H9 (cell line): ENCODE results near the gene SOSTDC1. TPM values are rescaled to one million over a fixed set of nuclear protein-coding genes. Genes with fewer than 3 reads are reported as not detected.

Source experiments
- DNase-seq: peaks from one replicate; pipeline ENCODE4 v3.0.0-alpha.2; 2017
- H2AFZ ChIP-seq: one replicate; pipeline ENCODE4 v1.6.1; 2013; ENCODE audit warnings: mild to moderate bottlenecking, low read length, control low read depth, moderate library complexity
- H2AK5ac ChIP-seq: 2 replicates; pipeline ENCODE4 v1.6.1; 2013; ENCODE audit warnings: low read length, control low read depth, mixed read lengths; ENCODE audit not compliant: insufficient read length
- H2BK120ac ChIP-seq: one replicate; pipeline ENCODE4 v1.6.1; 2013; ENCODE audit warnings: low read depth, mild to moderate bottlenecking, low read length, control low read depth, inconsistent platforms; ENCODE audit not compliant: poor library complexity, severe bottlenecking
- H2BK12ac ChIP-seq: 2 replicates; pipeline ENCODE4 v1.6.1; 2013; ENCODE audit warnings: low read length, control low read depth, mixed read lengths, low read depth; ENCODE audit not compliant: insufficient read length
- H2BK15ac ChIP-seq: 2 replicates; pipeline ENCODE4 v1.6.1; 2013; ENCODE audit warnings: low read depth, low read length, control low read depth
- H2BK20ac ChIP-seq: one replicate; pipeline ENCODE4 v1.6.1; 2013; ENCODE audit warnings: low read depth, mild to moderate bottlenecking, low read length, control low read depth, inconsistent platforms; ENCODE audit not compliant: poor library complexity, severe bottlenecking
- H2BK5ac ChIP-seq: 2 replicates; pipeline ENCODE4 v1.6.1; 2013; ENCODE audit warnings: low read length, control low read depth, mixed read lengths; ENCODE audit not compliant: insufficient read length
- H3K14ac ChIP-seq: 2 replicates; pipeline ENCODE4 v1.6.1; 2013; ENCODE audit warnings: low read length, control low read depth; ENCODE audit not compliant: insufficient read depth
- H3K18ac ChIP-seq: 2 replicates; pipeline ENCODE4 v1.6.1; 2013; ENCODE audit warnings: low read depth, mild to moderate bottlenecking, mixed read lengths, low read length, control low read depth; ENCODE audit not compliant: insufficient read length
- H3K23ac ChIP-seq: 2 replicates; pipeline ENCODE4 v1.6.1; 2013; ENCODE audit warnings: low read length, control low read depth, mixed read lengths, low read depth; ENCODE audit not compliant: insufficient read length
- H3K23me2 ChIP-seq: 2 replicates; pipeline ENCODE4 v1.6.1; 2013; ENCODE audit warnings: low read depth, mild to moderate bottlenecking, mixed read lengths, low read length, control low read depth; ENCODE audit not compliant: insufficient read length, poor library complexity, severe bottlenecking
- H3K27ac ChIP-seq: 2 replicates; pipeline ENCODE4 v1.5.1; 2013; ENCODE audit warnings: low read length, control low read depth, mixed read lengths, low read depth; ENCODE audit not compliant: insufficient read length
- H3K27me3 ChIP-seq: 2 replicates; pipeline ENCODE4 v1.6.1; 2013; ENCODE audit warnings: low read length, control low read depth, inconsistent platforms; ENCODE audit not compliant: insufficient read depth
- H3K4ac ChIP-seq: 2 replicates; pipeline ENCODE4 v1.6.1; 2013; ENCODE audit warnings: low read depth, mild to moderate bottlenecking, control low read depth, inconsistent platforms, low read length, moderate library complexity
- H3K4me1 ChIP-seq: 2 replicates; pipeline ENCODE4 v1.6.1; 2013; ENCODE audit warnings: low read length, control low read depth, inconsistent platforms; ENCODE audit not compliant: insufficient read depth
- H3K4me2 ChIP-seq: 2 replicates; pipeline ENCODE4 v1.6.1; 2013; ENCODE audit warnings: low read length, control low read depth, mixed read lengths; ENCODE audit not compliant: insufficient read length, insufficient read depth
- H3K56ac ChIP-seq: 2 replicates; pipeline ENCODE4 v1.6.1; 2013; ENCODE audit warnings: low read depth, mild to moderate bottlenecking, mixed read lengths, low read length, control low read depth; ENCODE audit not compliant: insufficient read length
- H3K79me1 ChIP-seq: 2 replicates; pipeline ENCODE4 v1.6.1; 2013; ENCODE audit warnings: low read depth, mild to moderate bottlenecking, moderate library complexity, low read length, control low read depth, inconsistent platforms; ENCODE audit not compliant: insufficient read depth, poor library complexity, severe bottlenecking
- H3K79me2 ChIP-seq: 2 replicates; pipeline ENCODE4 v1.6.1; 2013; ENCODE audit warnings: low read length, control low read depth, inconsistent platforms; ENCODE audit not compliant: insufficient read depth
- H3K9ac ChIP-seq: 2 replicates; pipeline ENCODE4 v1.6.1; 2013; ENCODE audit warnings: low read length, control low read depth, mixed read lengths; ENCODE audit not compliant: insufficient read length; ENCODE audit errors: extremely low read depth
- H3K9me3 ChIP-seq: one replicate; pipeline ENCODE4 v1.6.1; 2013; ENCODE audit warnings: low read depth, low read length, inconsistent platforms; ENCODE audit not compliant: control insufficient read depth
- H3T11ph ChIP-seq: one replicate; pipeline ENCODE4 v1.6.1; 2013; ENCODE audit warnings: mild to moderate bottlenecking, low read length, control low read depth, inconsistent platforms
- H4K20me1 ChIP-seq: one replicate; pipeline ENCODE4 v1.6.1; 2013; ENCODE audit not compliant: control insufficient read depth, insufficient read length, insufficient read depth
- H4K5ac ChIP-seq: 2 replicates; pipeline ENCODE4 v1.6.1; 2013; ENCODE audit warnings: low read depth, mild to moderate bottlenecking, mixed read lengths, low read length, control low read depth; ENCODE audit not compliant: insufficient read length
- H4K8ac ChIP-seq: replicated peaks from 2 replicates; pipeline ENCODE4 v1.6.1; 2013; ENCODE audit warnings: low read length, control low read depth, mixed read lengths, low read depth; ENCODE audit not compliant: insufficient read length
- H4K91ac ChIP-seq: 2 replicates; pipeline ENCODE4 v1.6.1; 2013; ENCODE audit warnings: low read depth, mild to moderate bottlenecking, moderate library complexity, mixed read lengths, low read length, control low read depth; ENCODE audit not compliant: insufficient read length
- H3K27ac Mint-ChIP-seq, 3 experiments: 2 replicates in 2 of 3; 3 replicates in 1 of 3; pipeline ENCODE4 v1.8.0; 2020 to 2021; ENCODE audit warnings: mixed read lengths in 3 of 3, mild to moderate bottlenecking in 1 of 3, moderate library complexity in 1 of 3
- H3K27me3 Mint-ChIP-seq: 2 replicates; pipeline ENCODE4 v1.8.0; 2021; ENCODE audit warnings: low read depth, mild to moderate bottlenecking, moderate library complexity, mixed read lengths
- H3K36me3 Mint-ChIP-seq, 3 experiments: 2 replicates in 2 of 3; 3 replicates in 1 of 3; pipeline ENCODE4 v1.8.0; 2020 to 2021; ENCODE audit warnings: low read depth in 3 of 3, mixed read lengths in 3 of 3; ENCODE audit not compliant: insufficient read depth in 1 of 3
- H3K4me1 Mint-ChIP-seq, 2 experiments: 2 replicates each; pipeline ENCODE4 v1.8.0; 2020; ENCODE audit warnings: mixed read lengths in 2 of 2
- H3K4me3 Mint-ChIP-seq, 2 experiments: 2 replicates in 1 of 2; 3 replicates in 1 of 2; pipeline ENCODE4 v1.8.0; 2020 to 2021; ENCODE audit warnings: mild to moderate bottlenecking in 2 of 2, mixed read lengths in 2 of 2, moderate library complexity in 1 of 2
- H3K9me3 Mint-ChIP-seq, 2 experiments: 2 replicates in 1 of 2; 3 replicates in 1 of 2; pipeline ENCODE4 v1.8.0; 2020; ENCODE audit warnings: mild to moderate bottlenecking in 2 of 2, mixed read lengths in 2 of 2, moderate library complexity in 1 of 2
- CTCF ChIP-seq: fragments of 200-600 bp; sonication (generic); conservative IDR thresholded peaks from 3 replicates; pipeline ENCODE4 v1.8.0; 2021; ENCODE audit warnings: antibody characterized with exemption, mild to moderate bottlenecking
- whole genome bisulfite sequencing: extraction: QIAGEN DNeasy Blood & Tissue Kit; methylation state at CpG from one replicate; pipeline ENCODE4 v1.1.7; 2013; ENCODE audit warnings: missing lambda C conversion rate, low lambda C conversion rate, mixed read lengths; ENCODE audit not compliant: insufficient read length; ENCODE audit errors: extremely low coverage; 5-methylcytosine and 5-hydroxymethylcytosine counted together
- total RNA-seq: library from RNA; stranded (reverse); gene quantifications from 2 replicates; pipeline ENCODE4 v1.2.1, GENCODE V29; 2021

Gene SOSTDC1
- total RNA-seq, 1 experiment from 2014 or later, result not detected

GRCh38 chr7:16493266-16493665 is 27.7 kb upstream of the SOSTDC1 start:
- H3K27me3 Mint-ChIP-seq, result no peaks in the 10 kb centered on the region; the same call in 1 of the 2 replicates
- Histone ChIP-seq H3K9ac (no peak overlapping the region), H3K79me1 (no peaks in the 10 kb centered on the region), H3K9me3 (no peaks in the 10 kb centered on the region), H3K14ac (no peak overlapping the region), H3K4me2 (no peak overlapping the region), H2BK12ac (no peak overlapping the region), H3K18ac (no peak overlapping the region), H4K91ac (no peak overlapping the region), H4K20me1 (no peaks in the 10 kb centered on the region), H2BK15ac (no peak overlapping the region), H3K56ac (no peak overlapping the region), H3K4me1 (no peaks in the 10 kb centered on the region), H2AFZ (no peak overlapping the region), H2BK5ac (no peak overlapping the region), H3K27me3 (no peaks in the 10 kb centered on the region), H3K23me2 (no peaks in the 10 kb centered on the region), H2BK120ac (no peak overlapping the region), H3K4ac (no peak overlapping the region), H2AK5ac (no peak overlapping the region), H3K79me2 (no peaks in the 10 kb centered on the region), H2BK20ac (no peak overlapping the region), H3K23ac (no peak overlapping the region), H3T11ph (no peak overlapping the region), H4K8ac (no peak overlapping the region), H3K27ac (no peak overlapping the region), H4K5ac (no peak overlapping the region)
- H3K4me3 Mint-ChIP-seq, result no peak overlapping the region
- H3K4me1 Mint-ChIP-seq, result no peaks in the 10 kb centered on the region
- H3K36me3 Mint-ChIP-seq, result no peaks in the 10 kb centered on the region
- WGBS, result no CpG with 5 or more reads among the region's 2 CpGs
- TF ChIP-seq CTCF, result no peak
- no peak for DNase-seq
- H3K9me3 Mint-ChIP-seq, result no peaks in the 10 kb centered on the region
- H3K27ac Mint-ChIP-seq, result no peak overlapping the region
